AG04450 (cell line): Measurements from ENCODE around the gene FREM2. TPM values are rescaled to one million over a fixed set of nuclear protein-coding genes. Genes with fewer than 3 reads are reported as not detected.

Source experiments
- CTCF ChIA-PET: fragments of 300-600, 350-600 bp; formaldehyde crosslinking; extraction: SDS; loops from one replicate; lab custom pipeline; 2022; ENCODE audit warnings: antibody characterized with exemption, inconsistent platforms; lab: Charles Lee
- POLR2A ChIA-PET: fragments of 350-600 bp; formaldehyde crosslinking; extraction: SDS; loops from one replicate; lab custom pipeline; 2021; ENCODE audit warnings: antibody characterized with exemption, inconsistent platforms; lab: Yijun Ruan, JAX
- DNase-seq: peaks from one replicate; pipeline ENCODE4 v3.0.0-alpha.2; 2011; ENCODE audit warnings: low read depth, low spot score
- H3K27ac ChIP-seq: one replicate; pipeline ENCODE4 v1.5.1; 2012; ENCODE audit warnings: low read depth, low read length, control low read depth
- H3K27me3 ChIP-seq: one replicate; pipeline ENCODE4 v1.6.0; 2012; ENCODE audit warnings: low read length; ENCODE audit not compliant: control insufficient read depth, insufficient read depth
- H3K4me3 ChIP-seq: 2 replicates; pipeline ENCODE4 v1.5.1; 2011; ENCODE audit warnings: mild to moderate bottlenecking, low read depth, low read length, control low read depth
- H3K9me3 ChIP-seq: 2 replicates; pipeline ENCODE4 v1.5.1; 2012; ENCODE audit warnings: low read length; ENCODE audit not compliant: control insufficient read depth, insufficient read depth
- polyA plus RNA-seq: library from polyadenylated mRNA; depleted of rRNA; stranded (reverse); fragments of >200 nt; gene quantifications from 2 replicates; pipeline ENCODE4 v1.2.3, GENCODE V29; 2011
- TF ChIP-seq, protein P1 (sequence below): IDR thresholded peaks from 2 replicates; pipeline ENCODE4 v1.5.1; 2011; ENCODE audit warnings: low read depth, low read length, control low read depth, inconsistent platforms

The FREM2 gene
- polyA plus RNA-seq, 1 experiment: not detected

DNA sequence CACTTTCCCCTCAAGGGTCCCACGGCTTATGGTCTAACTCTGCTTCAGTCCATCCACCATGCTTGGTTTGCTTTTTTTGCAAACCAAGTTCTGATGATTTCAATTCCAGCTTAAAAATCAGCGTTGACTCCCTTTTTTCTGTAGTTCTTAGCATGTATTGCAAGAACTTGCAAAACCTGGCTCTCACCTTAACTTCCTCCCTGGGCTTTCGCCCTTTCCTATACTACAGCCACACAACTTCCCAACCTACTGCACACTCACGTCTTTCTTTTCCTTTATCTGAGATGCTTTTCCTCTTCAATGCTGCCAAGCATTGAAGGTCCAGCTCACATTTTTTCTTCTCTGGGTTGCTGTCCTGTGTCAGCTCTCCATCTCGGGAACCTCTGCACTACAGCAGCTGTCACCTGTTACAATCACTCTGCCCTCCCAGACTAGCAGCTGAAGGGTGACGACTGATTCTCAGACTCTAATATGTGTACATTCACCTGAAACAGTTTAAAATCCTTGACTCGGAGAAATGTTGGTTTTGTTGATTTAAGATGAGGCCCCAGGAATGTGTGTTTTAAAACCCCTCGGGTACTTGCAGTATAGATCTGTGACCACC is 143.7 kb downstream of the FREM2 start:
- ChIA-PET CTCF (no interaction called here), POLR2A (no interaction called here)
- DNase-seq: no peak
- Histone ChIP-seq H3K4me3 (no peak overlapping the region), H3K9me3 (no peaks in the 10 kb centered on the region), H3K27me3 (no peaks in the 10 kb centered on the region), H3K27ac (no peak overlapping the region)
- TF ChIP-seq, protein P1, sequence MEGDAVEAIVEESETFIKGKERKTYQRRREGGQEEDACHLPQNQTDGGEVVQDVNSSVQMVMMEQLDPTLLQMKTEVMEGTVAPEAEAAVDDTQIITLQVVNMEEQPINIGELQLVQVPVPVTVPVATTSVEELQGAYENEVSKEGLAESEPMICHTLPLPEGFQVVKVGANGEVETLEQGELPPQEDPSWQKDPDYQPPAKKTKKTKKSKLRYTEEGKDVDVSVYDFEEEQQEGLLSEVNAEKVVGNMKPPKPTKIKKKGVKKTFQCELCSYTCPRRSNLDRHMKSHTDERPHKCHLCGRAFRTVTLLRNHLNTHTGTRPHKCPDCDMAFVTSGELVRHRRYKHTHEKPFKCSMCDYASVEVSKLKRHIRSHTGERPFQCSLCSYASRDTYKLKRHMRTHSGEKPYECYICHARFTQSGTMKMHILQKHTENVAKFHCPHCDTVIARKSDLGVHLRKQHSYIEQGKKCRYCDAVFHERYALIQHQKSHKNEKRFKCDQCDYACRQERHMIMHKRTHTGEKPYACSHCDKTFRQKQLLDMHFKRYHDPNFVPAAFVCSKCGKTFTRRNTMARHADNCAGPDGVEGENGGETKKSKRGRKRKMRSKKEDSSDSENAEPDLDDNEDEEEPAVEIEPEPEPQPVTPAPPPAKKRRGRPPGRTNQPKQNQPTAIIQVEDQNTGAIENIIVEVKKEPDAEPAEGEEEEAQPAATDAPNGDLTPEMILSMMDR: no peak

DNA sequence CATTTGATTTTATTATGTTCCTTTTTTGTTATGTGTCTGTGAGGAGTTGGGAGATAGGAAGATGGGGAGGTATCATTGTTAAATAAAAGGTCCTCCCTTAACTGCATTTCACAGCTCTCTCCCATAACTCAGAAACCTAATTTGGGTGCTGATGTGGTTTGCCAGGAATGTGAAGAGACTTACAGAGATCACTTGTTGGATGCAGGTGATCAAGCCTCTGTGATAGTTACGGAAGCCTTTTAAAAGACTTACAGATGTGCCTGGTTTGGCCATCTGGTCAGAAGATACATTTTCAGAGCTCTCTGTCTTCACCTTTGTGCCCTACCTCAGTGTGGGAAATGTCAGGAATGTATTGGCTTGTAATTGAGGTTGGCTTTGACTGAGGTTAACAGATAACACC is 157.7 kb downstream of the FREM2 start:
- no peak overlapping the region for H3K4me3 ChIP-seq
- no peak for DNase-seq
- POLR2A ChIA-PET: no interaction called here

DNA sequence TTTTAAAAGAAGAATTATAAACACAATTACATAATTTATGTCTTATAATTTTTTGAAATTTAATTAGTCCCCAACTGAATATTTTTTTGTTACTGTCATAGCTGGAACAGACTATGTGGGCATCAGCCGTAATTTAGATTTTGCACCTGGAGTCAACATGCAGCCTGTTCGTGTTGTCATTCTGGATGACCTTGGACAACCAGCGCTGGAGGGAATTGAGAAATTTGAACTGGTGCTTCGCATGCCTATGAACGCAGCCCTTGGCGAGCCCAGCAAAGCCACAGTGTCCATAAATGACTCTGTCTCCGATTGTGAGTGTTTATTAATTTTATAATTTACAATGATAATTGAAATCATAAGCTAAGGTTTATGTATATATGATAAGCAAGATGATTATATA is 161.5 kb downstream of the FREM2 start:
- ChIA-PET CTCF (no interaction called here), POLR2A (no interaction called here)
- no peak for DNase-seq
- TF ChIP-seq, protein P1: no peak
- no peak overlapping the region for H3K4me3 ChIP-seq
- H3K9me3 ChIP-seq: no peaks in the 10 kb centered on the region
- H3K27me3 ChIP-seq: no peaks in the 10 kb centered on the region
- no peak overlapping the region for H3K27ac ChIP-seq

More for the DNA sequence above, 157.7 kb downstream of the FREM2 start:
- CTCF ChIA-PET: no interaction called here
- TF ChIP-seq, protein P1: no peak
- Histone ChIP-seq H3K27ac (no peak overlapping the region), H3K9me3 (no peaks in the 10 kb centered on the region), H3K27me3 (no peaks in the 10 kb centered on the region)

DNA sequence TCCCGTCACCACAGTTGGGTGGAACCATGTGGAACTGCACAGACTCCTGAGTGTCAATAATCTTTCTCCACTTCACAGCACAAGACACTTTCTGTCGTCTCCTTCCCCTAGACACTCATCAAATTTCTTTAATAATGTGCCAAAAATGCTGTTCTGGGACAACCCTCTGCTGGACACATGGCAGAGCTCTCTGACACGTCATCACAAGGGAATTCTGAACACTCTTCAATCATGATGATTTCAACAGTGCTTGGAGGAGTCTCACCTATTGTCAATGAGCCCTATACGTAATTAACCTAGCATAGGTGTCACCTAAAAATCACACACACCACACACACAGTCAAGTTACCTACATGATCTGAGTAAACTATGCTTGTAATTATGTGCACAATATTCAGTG is 162.4 kb downstream of the FREM2 start:
- Histone ChIP-seq H3K4me3 (no peak overlapping the region), H3K9me3 (no peaks in the 10 kb centered on the region), H3K27me3 (no peaks in the 10 kb centered on the region), H3K27ac (no peak overlapping the region)
- DNase-seq: no peak
- TF ChIP-seq, protein P1: no peak
- CTCF ChIA-PET: no interaction called here
- POLR2A ChIA-PET: no interaction called here

DNA sequence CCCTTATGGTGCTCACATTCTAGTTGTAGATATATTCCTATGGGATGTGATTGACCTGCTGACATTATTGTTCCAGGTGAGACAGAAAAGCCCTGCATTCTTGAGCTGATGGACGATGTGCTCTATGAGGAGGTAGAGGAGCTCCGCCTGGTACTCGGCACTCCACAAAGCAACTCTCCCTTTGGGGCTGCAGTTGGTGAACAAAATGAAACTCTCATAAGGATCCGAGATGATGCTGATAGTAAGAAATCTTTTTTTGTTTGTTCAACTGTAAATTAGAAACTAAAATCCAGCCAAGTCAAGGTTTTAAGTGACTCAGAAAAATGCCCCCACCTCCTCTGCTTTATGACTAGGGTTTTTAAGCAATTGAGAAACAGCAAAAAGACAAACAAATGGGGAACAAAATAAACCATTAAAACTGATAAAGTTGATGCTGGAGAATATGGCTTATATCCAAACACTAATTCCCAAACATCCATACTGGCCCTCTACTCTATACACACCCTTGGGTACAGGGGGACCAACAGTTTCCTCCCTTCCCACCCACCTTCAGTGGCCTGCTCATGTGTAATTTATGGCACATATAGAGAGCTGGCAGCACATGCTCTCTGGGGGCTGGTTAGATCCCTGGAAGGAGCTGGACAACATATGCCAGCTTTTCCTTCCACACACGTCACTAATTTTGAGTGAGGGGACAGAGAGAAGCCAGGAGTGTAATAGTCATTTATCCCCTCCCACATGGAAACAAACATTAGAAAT is 164.2 kb downstream of the FREM2 start:
- DNase-seq: no peak
- POLR2A ChIA-PET: no interaction called here
- TF ChIP-seq, protein P1: no peak
- H3K4me3 ChIP-seq: no peak overlapping the region
- CTCF ChIA-PET: no interaction called here
- no peaks in the 10 kb centered on the region for H3K27me3 ChIP-seq
- no peak overlapping the region for H3K27ac ChIP-seq
- H3K9me3 ChIP-seq: no peaks in the 10 kb centered on the region
